Stimulated activated naive CD4-positive, alpha-beta T cell treated with Interleukin-2 at 50 U/mL for 16 hours (primary cell): ENCODE measurements around the gene ZNF507.
"Not testable (repeated sequence)": the region's sequence is repeated elsewhere in the genome, so short reads cannot be mapped to it uniquely, and the experiment has no call there.

Source experiments
- DNase-seq: peaks from one replicate; lab custom pipeline; 2025; lab: John Stamatoyannopoulos, UW

The ZNF507 gene

DNA sequence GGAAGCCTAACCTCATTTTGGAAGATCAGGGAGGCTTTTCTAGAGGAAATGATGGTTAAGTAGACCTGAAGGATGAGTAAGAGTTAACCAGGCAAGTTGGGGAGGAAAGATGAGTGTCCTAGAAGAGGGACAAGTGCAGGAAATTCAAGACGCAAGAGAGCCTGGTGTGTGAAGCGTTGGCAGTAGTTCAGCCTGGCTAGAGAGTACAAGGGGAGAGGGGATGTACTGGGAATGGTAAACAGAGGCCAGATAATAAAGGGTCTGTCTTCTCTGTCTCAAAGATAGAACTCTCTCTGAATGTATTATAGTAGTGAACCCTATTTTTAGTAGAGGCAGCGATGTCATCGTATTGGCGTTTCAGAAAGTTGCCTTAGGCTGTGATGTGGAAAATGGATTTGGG, 69.8 kb downstream of the ZNF507 start:
- no peak for DNase-seq

DNA sequence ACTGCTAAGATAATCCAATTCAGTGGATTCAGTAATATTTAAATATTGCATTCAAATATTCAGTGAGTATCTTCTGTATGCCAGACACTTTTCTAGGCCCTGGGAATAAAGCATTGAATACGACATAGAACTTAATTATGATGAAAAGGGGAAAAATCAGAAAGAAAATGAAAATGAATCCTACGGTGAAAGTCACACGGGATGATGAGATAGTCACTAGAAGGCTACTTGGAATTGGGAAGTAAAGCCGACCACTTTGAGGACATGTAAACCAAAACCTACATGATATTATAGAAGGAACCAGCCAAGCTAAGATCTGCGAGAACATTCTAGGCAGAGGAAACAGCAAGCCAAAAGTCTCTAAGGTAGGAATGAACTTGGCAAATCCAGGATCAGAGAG, 70.3 kb downstream of the ZNF507 start:
- no peak for DNase-seq

DNA sequence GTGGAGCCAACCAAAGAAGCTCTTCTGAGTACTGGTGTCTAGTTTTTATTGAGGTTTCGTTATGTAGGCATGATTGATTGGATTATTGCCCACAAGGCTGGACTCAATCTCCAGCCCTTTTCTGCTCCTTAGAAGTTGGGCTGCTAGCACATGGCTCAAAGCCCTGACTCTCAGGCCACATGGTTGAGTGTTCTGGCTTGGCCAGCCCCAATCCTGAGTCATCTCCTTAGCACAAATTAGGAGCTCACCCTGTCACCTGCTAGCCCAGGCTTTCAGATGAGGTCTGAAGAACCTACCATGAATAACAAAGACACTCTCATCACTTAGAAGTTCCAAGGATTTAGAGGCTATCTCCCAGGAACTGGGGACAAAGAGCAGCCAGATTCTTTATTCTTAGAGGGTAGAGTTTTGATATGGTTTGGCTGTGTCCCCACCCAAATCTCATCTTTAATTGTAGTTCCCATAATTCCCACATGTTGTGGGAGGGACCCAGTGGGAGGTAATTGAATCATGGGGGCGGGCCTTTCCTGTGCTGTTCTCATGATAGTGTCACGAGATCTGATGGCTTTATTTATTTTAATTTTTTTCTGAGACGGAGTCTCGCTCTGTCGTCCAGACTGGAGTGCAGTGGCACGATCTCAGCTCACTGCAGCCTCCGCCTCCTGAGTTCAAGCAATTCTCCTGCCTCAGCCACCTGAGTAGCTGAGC, 71.5 kb downstream of the ZNF507 start:
- DNase-seq: no peak

DNA sequence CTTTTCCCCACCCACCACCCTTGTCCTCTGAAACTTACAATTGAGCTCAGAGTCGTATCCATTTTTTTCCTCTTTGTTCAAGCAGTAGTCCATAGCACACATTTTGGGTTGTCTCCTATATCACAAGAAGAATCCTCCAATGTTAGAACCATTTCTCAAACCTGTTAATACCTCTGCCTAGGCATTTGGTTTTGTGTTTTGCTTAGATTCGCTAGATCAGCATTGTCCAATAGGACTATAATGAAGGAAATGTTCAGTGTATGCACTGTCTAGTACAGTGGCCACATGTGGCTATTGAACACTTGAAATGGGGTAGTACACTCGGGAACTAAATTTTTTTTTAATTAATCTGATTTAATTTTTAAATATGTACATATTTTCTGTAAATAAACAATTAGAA, 72.7 kb downstream of the ZNF507 start:
- DNase-seq: no peak

DNA sequence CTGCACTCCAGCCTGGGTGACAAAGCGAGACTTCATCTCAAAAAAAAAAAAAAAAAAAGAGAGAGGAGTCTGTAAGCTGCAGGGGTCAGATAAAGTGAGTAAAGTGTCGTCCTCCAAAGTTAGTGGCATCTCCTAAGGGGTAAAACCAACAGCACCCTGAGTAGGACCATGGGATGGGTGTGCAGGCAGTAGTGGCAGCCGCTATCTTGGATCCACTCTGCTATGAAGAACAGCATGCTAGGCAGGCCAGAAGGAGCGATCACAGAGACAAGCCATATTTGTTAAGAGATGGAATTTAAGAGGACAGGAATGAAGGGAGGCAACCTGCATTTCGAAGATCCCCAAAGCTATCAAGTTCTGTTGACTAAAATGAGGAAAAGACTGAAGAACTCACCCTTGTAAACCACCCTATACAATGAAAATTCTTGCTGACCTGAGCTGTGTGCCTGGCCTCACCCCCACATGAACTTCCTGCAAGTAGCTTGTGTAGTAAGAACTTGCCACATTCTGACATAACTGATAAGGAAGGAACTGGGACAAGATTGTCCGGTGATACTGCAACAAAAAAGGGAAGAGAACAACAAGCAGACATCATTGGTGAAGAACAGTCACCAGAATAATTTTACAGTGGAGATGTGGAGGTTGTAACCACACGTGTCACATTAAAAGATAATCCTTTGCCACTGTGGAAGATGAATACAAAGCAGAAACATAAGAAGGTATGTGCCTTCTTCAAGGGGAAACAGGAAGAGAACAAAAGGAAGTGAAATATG, 76.4 kb downstream of the ZNF507 start:
- no peak for DNase-seq

DNA sequence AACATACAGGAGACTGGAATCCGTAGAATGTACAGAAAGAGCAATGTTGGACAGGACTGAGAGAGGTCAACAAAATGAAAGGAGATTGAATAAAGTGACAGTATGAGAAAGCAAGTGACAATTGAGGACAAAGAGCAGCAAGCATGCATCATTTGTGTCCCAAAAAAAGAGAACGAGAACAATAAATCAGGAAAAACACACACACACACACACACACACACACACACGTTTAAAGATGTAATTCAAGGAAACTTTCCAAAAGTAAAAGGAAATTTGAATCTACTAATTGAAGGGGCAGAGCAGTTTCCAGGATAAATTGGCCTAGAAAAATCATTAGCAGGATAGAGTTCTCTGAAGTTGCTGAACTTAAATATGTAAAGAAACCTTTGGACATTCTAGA, 77.0 kb downstream of the ZNF507 start:
- no peak for DNase-seq

DNA sequence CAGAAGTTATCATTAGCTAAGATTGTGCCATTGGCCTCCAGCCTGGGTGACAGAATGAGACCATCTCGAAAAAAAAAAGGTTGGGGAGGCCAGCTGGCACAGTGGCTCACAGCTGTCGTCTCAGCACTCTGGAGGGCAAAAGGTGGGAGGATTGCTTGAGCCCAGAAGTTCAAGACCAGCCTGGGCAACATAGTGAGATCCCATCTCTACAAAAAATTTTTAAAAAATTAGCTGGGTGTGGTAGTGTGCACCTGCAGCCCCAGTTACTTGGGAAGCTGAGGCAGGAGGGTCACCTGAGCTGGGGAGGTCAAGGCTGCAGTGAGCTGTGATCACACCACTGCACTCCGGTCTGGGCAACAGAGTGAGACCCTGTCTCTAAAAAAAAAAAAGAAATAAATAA, 78.5 kb downstream of the ZNF507 start:
- DNase-seq: not testable (repeated sequence)

DNA sequence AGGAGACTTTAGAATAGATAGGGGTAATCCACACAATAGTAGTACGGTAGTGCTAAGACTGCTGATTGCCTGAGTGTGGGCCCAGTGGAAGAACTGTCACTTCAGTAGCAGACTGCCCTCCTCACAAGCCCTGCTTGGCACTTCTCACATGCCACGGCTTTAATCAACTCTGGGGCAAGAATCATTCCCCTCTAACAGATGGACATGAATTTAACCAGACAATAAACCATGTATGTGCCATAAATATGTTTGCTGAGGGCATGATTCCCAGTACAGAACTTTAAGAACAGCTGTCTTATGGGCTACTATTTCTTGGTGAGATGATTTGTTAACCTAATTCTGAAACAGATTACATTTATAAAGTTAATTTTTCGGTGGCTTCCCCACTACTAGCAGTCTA, 82.1 kb downstream of the ZNF507 start:
- DNase-seq: no peak

DNA sequence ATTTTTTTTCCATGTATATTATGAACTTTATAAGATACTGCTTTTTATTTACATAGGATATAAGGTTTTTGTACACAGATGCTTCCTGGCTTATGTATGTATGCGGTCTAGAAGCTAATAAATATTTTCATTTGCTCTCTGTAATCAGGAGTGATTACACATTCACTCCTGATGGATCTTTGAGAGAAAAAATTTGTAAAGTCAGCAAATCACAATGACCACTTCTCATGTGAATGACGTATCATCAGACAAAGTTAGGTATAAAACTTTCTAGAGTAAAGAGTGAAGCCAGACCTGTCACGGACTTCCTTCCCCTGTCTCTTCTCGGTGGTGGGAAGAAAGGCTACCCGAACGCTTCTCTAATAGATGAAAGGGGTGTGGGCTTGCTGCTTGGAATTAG, 91.3 kb downstream of the ZNF507 start:
- no peak for DNase-seq

DNA sequence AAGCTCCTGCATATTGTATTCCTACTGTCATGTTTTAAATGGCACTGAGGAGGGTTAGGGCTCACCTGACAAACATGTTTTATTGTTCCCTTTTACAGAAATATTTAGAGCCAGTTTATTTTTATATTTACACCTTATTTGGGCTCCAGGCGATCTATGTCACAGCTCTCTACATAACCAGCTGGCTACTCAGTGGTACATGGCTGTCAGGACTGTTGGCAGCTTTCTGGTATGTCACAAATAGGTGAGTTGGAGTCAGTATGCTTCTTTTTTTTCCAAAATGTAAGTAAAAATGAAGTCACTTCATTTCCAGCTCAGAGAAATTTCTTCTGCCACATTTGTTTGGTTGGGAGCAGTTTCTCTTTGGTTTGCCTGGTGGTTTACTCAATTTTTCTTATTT, 91.7 kb downstream of the ZNF507 start:
- DNase-seq: no peak
